Suprapubic skin (tissue), 4 donors: Measurements from ENCODE around the gene CYB561D1.

Experiments
- POLR2A ChIP-seq, 2 donors: fragments of 450-650 bp; IDR thresholded peaks; one replicate each; pipeline ENCODE4 v1.6.1; 2017; ENCODE audit warnings: antibody characterized with exemption in 2 of 2, mild to moderate bottlenecking in 2 of 2, moderate library complexity in 2 of 2
- POLR2AphosphoS5 ChIP-seq, 3 donors: sonication (generic); formaldehyde crosslinking; IDR thresholded peaks; one replicate each; pipeline ENCODE4 v1.6.1; 2017; ENCODE audit warnings: antibody characterized with exemption in 3 of 3
- TF ChIP-seq, protein P1 (sequence below), 2 donors: fragments of 200-600 bp in 1 of 2; fragments of 450-650 bp in 1 of 2; sonication (generic) in 1 of 2; IDR thresholded peaks; one replicate each; pipeline ENCODE4 v1.5.1; 2016 to 2019; ENCODE audit warnings: antibody characterized with exemption in 2 of 2, mild to moderate bottlenecking in 1 of 2, moderate library complexity in 1 of 2

DNA sequence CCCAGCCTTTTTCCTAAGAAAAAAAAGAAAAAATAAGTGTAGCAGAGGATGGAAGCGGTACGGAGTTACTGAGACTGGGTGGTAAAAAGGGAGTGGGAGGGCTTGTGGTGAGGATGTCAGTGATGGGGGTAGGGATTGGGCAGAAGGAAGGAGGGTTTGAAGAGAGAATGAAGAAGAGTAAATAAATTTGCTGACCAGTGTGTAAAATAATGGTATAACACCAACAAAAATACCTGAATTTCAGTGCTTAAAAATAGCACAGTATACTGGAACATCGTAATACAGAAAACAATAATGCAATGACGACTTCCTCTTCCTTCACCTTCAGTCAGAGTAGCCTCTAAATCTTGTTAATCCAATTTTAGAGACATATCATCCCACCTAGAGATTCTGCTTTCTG lies 46.4 kb upstream of the CYB561D1 start:
- TF ChIP-seq, protein P1, sequence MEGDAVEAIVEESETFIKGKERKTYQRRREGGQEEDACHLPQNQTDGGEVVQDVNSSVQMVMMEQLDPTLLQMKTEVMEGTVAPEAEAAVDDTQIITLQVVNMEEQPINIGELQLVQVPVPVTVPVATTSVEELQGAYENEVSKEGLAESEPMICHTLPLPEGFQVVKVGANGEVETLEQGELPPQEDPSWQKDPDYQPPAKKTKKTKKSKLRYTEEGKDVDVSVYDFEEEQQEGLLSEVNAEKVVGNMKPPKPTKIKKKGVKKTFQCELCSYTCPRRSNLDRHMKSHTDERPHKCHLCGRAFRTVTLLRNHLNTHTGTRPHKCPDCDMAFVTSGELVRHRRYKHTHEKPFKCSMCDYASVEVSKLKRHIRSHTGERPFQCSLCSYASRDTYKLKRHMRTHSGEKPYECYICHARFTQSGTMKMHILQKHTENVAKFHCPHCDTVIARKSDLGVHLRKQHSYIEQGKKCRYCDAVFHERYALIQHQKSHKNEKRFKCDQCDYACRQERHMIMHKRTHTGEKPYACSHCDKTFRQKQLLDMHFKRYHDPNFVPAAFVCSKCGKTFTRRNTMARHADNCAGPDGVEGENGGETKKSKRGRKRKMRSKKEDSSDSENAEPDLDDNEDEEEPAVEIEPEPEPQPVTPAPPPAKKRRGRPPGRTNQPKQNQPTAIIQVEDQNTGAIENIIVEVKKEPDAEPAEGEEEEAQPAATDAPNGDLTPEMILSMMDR (IDR thresholded peaks at IDR 0.05) = no peak
- no peak for TF ChIP-seq POLR2AphosphoS5 (IDR thresholded peaks at IDR 0.05)
- TF ChIP-seq POLR2A (IDR thresholded peaks at IDR 0.05) = no peak
